ENCODE results near the gene MRPL18. TPM values are rescaled to one million over a fixed set of nuclear protein-coding genes. Genes with fewer than 3 reads are reported as not detected.
"Not testable (repeated sequence)": the region's sequence is repeated elsewhere in the genome, so short reads cannot be mapped to it uniquely, and the experiment has no call there.

The MRPL18 gene
- total RNA-seq, 1 experiment from 2014 or later, result 108 TPM

GRCh38 chr6:159788753-159789376, 1.4 kb upstream of the MRPL18 start:
- H3K36me3 Mint-ChIP-seq (ENCODE audit: insufficient read depth, unreplicated experiment), result peaks cover 81% of the 10 kb centered on the region
- intact Hi-C loops (cut with micrococcal nuclease), result loop anchor here (1.0 to 5.0 kb wide), 3 partner anchors 62 to 253 kb away; partner anchors contain the start of gene WTAP
- BruUV-seq (replicated peaks), result TSS peak; percentile 36

GRCh38 chr6:159789377-159790148, 704 bp upstream of the MRPL18 start, which contains the start of gene TCP1:
Gene TCP1 (minus strand): TSS chr6:159789602. CDS start chr6:159789468, 134 bp downstream.
- Mint-ChIP-seq H3K4me1 (ENCODE audit: insufficient read depth, unreplicated experiment) (peaks cover 28% of the 10 kb centered on the region), H3K4me3 (ENCODE audit: unreplicated experiment) (peak within 1 kb of the TSS; percentile 99), H3K36me3 (ENCODE audit: insufficient read depth, unreplicated experiment) (peaks cover 81% of the 10 kb centered on the region), H3K27ac (ENCODE audit: low read depth, unreplicated experiment) (peak within 1 kb of the TSS; percentile 98), H3K27me3 (ENCODE audit: insufficient read depth, unreplicated experiment) (no peaks in the 10 kb centered on the region), H3K9me3 (ENCODE audit: unreplicated experiment) (no peaks in the 10 kb centered on the region)
- ChIA-PET POLR2A (interaction anchor here (0.7 to 8.8 kb wide), 40 partner anchors 10 to 1228 kb away, joined by 3 to 198 read pairs (median 6); partner anchors contain the start of genes ACAT2, PNLDC1, SOD2 and WTAP), CTCF (interaction anchor here (0.6 to 2.3 kb wide), 7 partner anchors 62 to 151 kb away, joined by 3 to 9 read pairs (median 3); no protein-coding TSS in a partner anchor)
- DNase-seq (ENCODE audit: unreplicated experiment), result peak; percentile 100
- no peak for TF ChIP-seq CTCF (IDR thresholded peaks at IDR 0.05; ENCODE audit: unreplicated experiment)
- intact Hi-C loops (cut with micrococcal nuclease), result loop anchor here (1.0 to 5.0 kb wide), 5 partner anchors 17 to 253 kb away; partner anchors contain the start of gene WTAP
- no TSS peak for BruUV-seq (replicated peaks)

More at GRCh38 chr6:159788753-159789376, 1.4 kb upstream of the MRPL18 start:
- DNase-seq (ENCODE audit: unreplicated experiment), result peak; percentile 43
- Mint-ChIP-seq H3K4me1 (ENCODE audit: insufficient read depth, unreplicated experiment) (peaks cover 27% of the 10 kb centered on the region), H3K9me3 (ENCODE audit: unreplicated experiment) (no peaks in the 10 kb centered on the region), H3K4me3 (ENCODE audit: unreplicated experiment) (peak overlapping the region; percentile 99), H3K27ac (ENCODE audit: low read depth, unreplicated experiment) (peak overlapping the region; percentile 98), H3K27me3 (ENCODE audit: insufficient read depth, unreplicated experiment) (no peaks in the 10 kb centered on the region)
- ChIA-PET POLR2A (interaction anchor here (0.7 to 8.8 kb wide), 17 partner anchors 9 to 749 kb away, joined by 3 to 198 read pairs (median 9); partner anchors contain the start of genes ACAT2, PNLDC1, SOD2 and WTAP), CTCF (interaction anchor here (0.6 to 1.4 kb wide), 7 partner anchors 64 to 356 kb away, joined by 3 to 5 read pairs (median 5); no protein-coding TSS in a partner anchor)
- TF ChIP-seq CTCF (IDR thresholded peaks at IDR 0.05; ENCODE audit: unreplicated experiment), result no peak

GRCh38 chr6:159790956-159791598, 810 bp downstream of the MRPL18 start:
- Mint-ChIP-seq H3K9me3 (ENCODE audit: unreplicated experiment) (no peaks in the 10 kb centered on the region), H3K27me3 (ENCODE audit: insufficient read depth, unreplicated experiment) (no peaks in the 10 kb centered on the region), H3K27ac (ENCODE audit: low read depth, unreplicated experiment) (peak overlapping the region; percentile 98), H3K4me3 (ENCODE audit: unreplicated experiment) (peak overlapping the region; percentile 99), H3K36me3 (ENCODE audit: insufficient read depth, unreplicated experiment) (peaks cover 79% of the 10 kb centered on the region), H3K4me1 (ENCODE audit: insufficient read depth, unreplicated experiment) (peaks cover 33% of the 10 kb centered on the region)
- CTCF ChIA-PET, result interaction anchor here (0.6 to 3.6 kb wide), 11 partner anchors 15 to 483 kb away, joined by 3 to 34 read pairs (median 3); no protein-coding TSS in a partner anchor
- intact Hi-C loops (cut with micrococcal nuclease), result loop anchor here (1.0 to 2.0 kb wide), 2 partner anchors 16 to 100 kb away; no protein-coding TSS in a partner anchor
- no peak for TF ChIP-seq CTCF (IDR thresholded peaks at IDR 0.05; ENCODE audit: unreplicated experiment)
- DNase-seq (ENCODE audit: unreplicated experiment), result no peak
- BruUV-seq (replicated peaks), result no TSS peak
- POLR2A ChIA-PET, result interaction anchor here (0.6 to 8.8 kb wide), 24 partner anchors 10 to 1479 kb away, joined by 3 to 198 read pairs (median 10); partner anchors contain the start of genes ACAT2, PNLDC1, SOD2 and WTAP

GRCh38 chr6:159794976-159795375, 4.7 kb downstream of the MRPL18 start:
- intact Hi-C loops (cut with micrococcal nuclease); BruUV-seq (replicated peaks): not testable (repeated sequence)
- peak overlapping the region; percentile 69 for H3K27ac Mint-ChIP-seq (ENCODE audit: low read depth, unreplicated experiment)

More at GRCh38 chr6:159794976-159795375, 4.7 kb downstream of the MRPL18 start:
- Mint-ChIP-seq H3K4me3 (ENCODE audit: unreplicated experiment) (peak overlapping the region; percentile 41), H3K4me1 (ENCODE audit: insufficient read depth, unreplicated experiment) (peaks cover 25% of the 10 kb centered on the region), H3K36me3 (ENCODE audit: insufficient read depth, unreplicated experiment) (peaks cover 83% of the 10 kb centered on the region)
- POLR2A ChIA-PET, result interaction anchor here (0.8 to 0.9 kb wide), 2 partner anchors 9 to 175 kb away, joined by 3 read pairs; no protein-coding TSS in a partner anchor
- H3K27me3 Mint-ChIP-seq (ENCODE audit: insufficient read depth, unreplicated experiment); CTCF ChIA-PET; DNase-seq (ENCODE audit: unreplicated experiment); H3K9me3 Mint-ChIP-seq (ENCODE audit: unreplicated experiment): not testable (repeated sequence)

Measured in MCF 10A (cell line).